ENCODE data around the gene LRMDA.
"Not testable (repeated sequence)": the region's sequence is repeated elsewhere in the genome, so short reads cannot be mapped to it uniquely, and the experiment has no call there.

LRMDA gene

GRCh38 chr10:75722609-75723008 is 291.2 kb downstream of the LRMDA start:
- DNase-seq: no peak

- no peak for DNase-seq
Observed at GRCh38 chr10:75723319-75723980, 292.0 kb downstream of the LRMDA start.

GRCh38 chr10:75724047-75724446 is 292.6 kb downstream of the LRMDA start:
- DNase-seq: no peak

GRCh38 chr10:75726522-75727483 is 295.4 kb downstream of the LRMDA start:
- DNase-seq: no peak

GRCh38 chr10:75730847-75731246 is 299.4 kb downstream of the LRMDA start:
- no peak for DNase-seq

- no peak for DNase-seq
Observed at GRCh38 chr10:75733135-75733890, 301.9 kb downstream of the LRMDA start.

- DNase-seq: no peak
Observed at GRCh38 chr10:75736151-75736640, 304.8 kb downstream of the LRMDA start.

- no peak for DNase-seq
Observed at GRCh38 chr10:75736889-75737579, 305.6 kb downstream of the LRMDA start.

- DNase-seq: no peak
Observed at GRCh38 chr10:75737580-75737949, 306.1 kb downstream of the LRMDA start.

- DNase-seq: no peak
Observed at GRCh38 chr10:75738924-75739323, 307.5 kb downstream of the LRMDA start.

GRCh38 chr10:75739414-75740143 is 308.2 kb downstream of the LRMDA start:
- peak; percentile 12 for DNase-seq

- DNase-seq: no peak
Observed at GRCh38 chr10:75740541-75740940, 309.1 kb downstream of the LRMDA start.

- no peak for DNase-seq
Observed at GRCh38 chr10:75742355-75742754, 310.9 kb downstream of the LRMDA start.

GRCh38 chr10:75743291-75743778 is 311.9 kb downstream of the LRMDA start:
- DNase-seq: no peak

GRCh38 chr10:75744261-75744660 is 312.8 kb downstream of the LRMDA start:
- DNase-seq: no peak

- no peak for DNase-seq
Observed at GRCh38 chr10:75746356-75746755, 314.9 kb downstream of the LRMDA start.

GRCh38 chr10:75750093-75750875 is 318.9 kb downstream of the LRMDA start:
- DNase-seq: not testable (repeated sequence)

GRCh38 chr10:75751232-75751631 is 319.8 kb downstream of the LRMDA start:
- no peak for DNase-seq

- no peak for DNase-seq
Observed at GRCh38 chr10:75753621-75754020, 322.2 kb downstream of the LRMDA start.

- DNase-seq: no peak
Observed at GRCh38 chr10:75754096-75754831, 322.8 kb downstream of the LRMDA start.
